ENCODE data around the gene TMCC2.
A peak's percentile ranks its signal among the peaks of the same experiment; 100 is the strongest.
"Not testable (repeated sequence)": the region's sequence is repeated elsewhere in the genome, so short reads cannot be mapped to it uniquely, and the experiment has no call there.

Gene TMCC2

GRCh38 chr1:205214756-205215155, 13.0 kb upstream of the TMCC2 start:
- DNase-seq (ENCODE audit: low read depth in 2 of 2) = no peak

- no peak for DNase-seq (ENCODE audit: low read depth in 2 of 2)
These were observed 11.2 kb upstream of the TMCC2 start for GRCh38 chr1:205216588-205216987.

- DNase-seq (ENCODE audit: low read depth in 2 of 2) = no peak
These were observed 10.3 kb upstream of the TMCC2 start for GRCh38 chr1:205217418-205217817.

GRCh38 chr1:205220421-205220820, 7.3 kb upstream of the TMCC2 start:
- no peak for DNase-seq (ENCODE audit: low read depth in 2 of 2)

GRCh38 chr1:205224736-205225135, 3.0 kb upstream of the TMCC2 start:
- DNase-seq (ENCODE audit: low read depth in 2 of 2) = no peak

GRCh38 chr1:205225901-205226765, 1.6 kb upstream of the TMCC2 start:
- DNase-seq (ENCODE audit: low read depth in 2 of 2) = no peak

- DNase-seq (ENCODE audit: low read depth in 2 of 2) = no peak
These were observed 720 bp upstream of the TMCC2 start for GRCh38 chr1:205226868-205227583.

- DNase-seq (ENCODE audit: low read depth in 2 of 2) = no peak
These were observed 361 bp downstream of the TMCC2 start for GRCh38 chr1:205228093-205228521.

GRCh38 chr1:205229399-205229871, 1.7 kb downstream of the TMCC2 start:
- peak in 1 of 2 donors; percentile 64 for DNase-seq (ENCODE audit: low read depth in 2 of 2)

GRCh38 chr1:205229916-205230700, 2.4 kb downstream of the TMCC2 start:
- no peak for DNase-seq (ENCODE audit: low read depth in 2 of 2)

- DNase-seq (ENCODE audit: low read depth in 2 of 2) = no peak
These were observed 3.2 kb downstream of the TMCC2 start for GRCh38 chr1:205230982-205231381.

- no peak for DNase-seq (ENCODE audit: low read depth in 2 of 2)
These were observed 4.5 kb downstream of the TMCC2 start for GRCh38 chr1:205232127-205232820.

- no peak for DNase-seq (ENCODE audit: low read depth in 2 of 2)
These were observed 5.2 kb downstream of the TMCC2 start for GRCh38 chr1:205232945-205233397.

- not testable (repeated sequence) for DNase-seq (ENCODE audit: low read depth in 2 of 2)
These were observed 6.2 kb downstream of the TMCC2 start for GRCh38 chr1:205233986-205234385.

GRCh38 chr1:205235951-205236350, 8.2 kb downstream of the TMCC2 start:
- no peak for DNase-seq (ENCODE audit: low read depth in 2 of 2)

GRCh38 chr1:205236526-205236925, 8.8 kb downstream of the TMCC2 start:
- no peak for DNase-seq (ENCODE audit: low read depth in 2 of 2)

- DNase-seq (ENCODE audit: low read depth in 2 of 2) = no peak
These were observed 9.3 kb downstream of the TMCC2 start for GRCh38 chr1:205236951-205237475.

GRCh38 chr1:205237526-205238484, 10.1 kb downstream of the TMCC2 start:
- DNase-seq (ENCODE audit: low read depth in 2 of 2) = peak in 1 of 2 donors; percentile 58

- DNase-seq (ENCODE audit: low read depth in 2 of 2) = no peak
These were observed 11.3 kb downstream of the TMCC2 start for GRCh38 chr1:205239078-205239477.

GRCh38 chr1:205240118-205240517, 12.4 kb downstream of the TMCC2 start:
- no peak for DNase-seq (ENCODE audit: low read depth in 2 of 2)

Data from stimulated activated CD4-positive, alpha-beta T cell treated with anti-CD3 and anti-CD28 coated beads, Interleukin-4, amount 100 ng/mL, for 48 hours (primary cell).